Measurements from ENCODE around the gene OLIG1.

Gene OLIG1

GRCh38 chr21:33069994-33070743 is at the start of gene OLIG1:
OLIG1 (plus strand) TSS chr21:33070141; CDS start chr21:33070247, 106 bp downstream.
- H3K9ac ChIP-seq (ENCODE audit: low read depth, low read length) = no peak within 1 kb of the TSS
- H3K9me3 ChIP-seq (ENCODE audit: insufficient read depth, low read depth, low read length) = peaks cover 7% of the 10 kb centered on the region
- peaks cover 26% of the 10 kb centered on the region for H3K4me1 ChIP-seq (ENCODE audit: insufficient read depth, low read length)
- peak within 1 kb of the TSS; percentile 58; the same call in 1 of the 2 replicates for H3K4me3 ChIP-seq (ENCODE audit: low read length)
- H3K36me3 ChIP-seq (ENCODE audit: insufficient read depth, low read depth, low read length) = no peaks in the 10 kb centered on the region
- H3K27me3 ChIP-seq (ENCODE audit: insufficient read depth, low read length) = peaks cover 100% of the 10 kb centered on the region
- H3K27ac ChIP-seq (ENCODE audit: low read length) = no peak within 1 kb of the TSS

- H3K4me3 ChIP-seq (ENCODE audit: low read length) = peak overlapping the region; percentile 49; the same call in 1 of the 2 replicates
- no peaks in the 10 kb centered on the region for H3K36me3 ChIP-seq (ENCODE audit: insufficient read depth, low read depth, low read length)
- H3K4me1 ChIP-seq (ENCODE audit: insufficient read depth, low read length) = no peaks in the 10 kb centered on the region; the same call in 1 of the 2 replicates
- no peak overlapping the region for H3K9ac ChIP-seq (ENCODE audit: low read depth, low read length)
- peaks cover 100% of the 10 kb centered on the region for H3K27me3 ChIP-seq (ENCODE audit: insufficient read depth, low read length)
- H3K27ac ChIP-seq (ENCODE audit: low read length) = no peak overlapping the region
- H3K9me3 ChIP-seq (ENCODE audit: insufficient read depth, low read depth, low read length) = peaks cover 4% of the 10 kb centered on the region; the same call in 1 of the 2 replicates
Observed at GRCh38 chr21:33020558-33021100, 49.3 kb upstream of the OLIG1 start.

GRCh38 chr21:33021150-33021549 is 48.8 kb upstream of the OLIG1 start:
- Histone ChIP-seq H3K27me3 (ENCODE audit: insufficient read depth, low read length) (peaks cover 100% of the 10 kb centered on the region), H3K9me3 (ENCODE audit: insufficient read depth, low read depth, low read length) (peaks cover 4% of the 10 kb centered on the region; the same call in 1 of the 2 replicates), H3K4me1 (ENCODE audit: insufficient read depth, low read length) (no peaks in the 10 kb centered on the region; the same call in 1 of the 2 replicates), H3K27ac (ENCODE audit: low read length) (no peak overlapping the region), H3K4me3 (ENCODE audit: low read length) (no peak overlapping the region), H3K9ac (ENCODE audit: low read depth, low read length) (no peak overlapping the region), H3K36me3 (ENCODE audit: insufficient read depth, low read depth, low read length) (no peaks in the 10 kb centered on the region)

- H3K4me3 ChIP-seq (ENCODE audit: low read length) = no peak overlapping the region
- no peak overlapping the region for H3K9ac ChIP-seq (ENCODE audit: low read depth, low read length)
- H3K9me3 ChIP-seq (ENCODE audit: insufficient read depth, low read depth, low read length) = peaks cover 4% of the 10 kb centered on the region; the same call in 1 of the 2 replicates
- no peaks in the 10 kb centered on the region; the same call in 1 of the 2 replicates for H3K4me1 ChIP-seq (ENCODE audit: insufficient read depth, low read length)
- H3K27me3 ChIP-seq (ENCODE audit: insufficient read depth, low read length) = peaks cover 100% of the 10 kb centered on the region
- H3K36me3 ChIP-seq (ENCODE audit: insufficient read depth, low read depth, low read length) = no peaks in the 10 kb centered on the region
- no peak overlapping the region for H3K27ac ChIP-seq (ENCODE audit: low read length)
Observed at GRCh38 chr21:33021667-33022066, 48.3 kb upstream of the OLIG1 start.

GRCh38 chr21:33022489-33022827 is 47.5 kb upstream of the OLIG1 start:
- no peak overlapping the region for H3K27ac ChIP-seq (ENCODE audit: low read length)
- no peaks in the 10 kb centered on the region; the same call in 1 of the 2 replicates for H3K4me1 ChIP-seq (ENCODE audit: insufficient read depth, low read length)
- peaks cover 4% of the 10 kb centered on the region; the same call in 1 of the 2 replicates for H3K9me3 ChIP-seq (ENCODE audit: insufficient read depth, low read depth, low read length)
- H3K27me3 ChIP-seq (ENCODE audit: insufficient read depth, low read length) = peaks cover 100% of the 10 kb centered on the region
- H3K36me3 ChIP-seq (ENCODE audit: insufficient read depth, low read depth, low read length) = no peaks in the 10 kb centered on the region
- H3K9ac ChIP-seq (ENCODE audit: low read depth, low read length) = no peak overlapping the region
- H3K4me3 ChIP-seq (ENCODE audit: low read length) = peak overlapping the region; percentile 33; the same call in 1 of the 2 replicates

- H3K9ac ChIP-seq (ENCODE audit: low read depth, low read length) = no peak overlapping the region
- no peaks in the 10 kb centered on the region for H3K36me3 ChIP-seq (ENCODE audit: insufficient read depth, low read depth, low read length)
- peaks cover 100% of the 10 kb centered on the region for H3K27me3 ChIP-seq (ENCODE audit: insufficient read depth, low read length)
- H3K4me1 ChIP-seq (ENCODE audit: insufficient read depth, low read length) = no peaks in the 10 kb centered on the region; the same call in 1 of the 2 replicates
- peak overlapping the region; percentile 33; the same call in 1 of the 2 replicates for H3K4me3 ChIP-seq (ENCODE audit: low read length)
- peaks cover 4% of the 10 kb centered on the region; the same call in 1 of the 2 replicates for H3K9me3 ChIP-seq (ENCODE audit: insufficient read depth, low read depth, low read length)
- H3K27ac ChIP-seq (ENCODE audit: low read length) = no peak overlapping the region
Observed at GRCh38 chr21:33022828-33023573, 46.9 kb upstream of the OLIG1 start.

- H3K4me3 ChIP-seq (ENCODE audit: low read length) = peak overlapping the region; percentile 20; the same call in 1 of the 2 replicates
- H3K4me1 ChIP-seq (ENCODE audit: insufficient read depth, low read length) = no peaks in the 10 kb centered on the region; the same call in 1 of the 2 replicates
- H3K36me3 ChIP-seq (ENCODE audit: insufficient read depth, low read depth, low read length) = no peaks in the 10 kb centered on the region
- H3K9me3 ChIP-seq (ENCODE audit: insufficient read depth, low read depth, low read length) = peaks cover 4% of the 10 kb centered on the region; the same call in 1 of the 2 replicates
- H3K27ac ChIP-seq (ENCODE audit: low read length) = no peak overlapping the region
- H3K9ac ChIP-seq (ENCODE audit: low read depth, low read length) = no peak overlapping the region
- H3K27me3 ChIP-seq (ENCODE audit: insufficient read depth, low read length) = peaks cover 100% of the 10 kb centered on the region
Observed at GRCh38 chr21:33023574-33024200, 46.3 kb upstream of the OLIG1 start.

GRCh38 chr21:33024201-33025103 is 45.5 kb upstream of the OLIG1 start:
- Histone ChIP-seq H3K4me1 (ENCODE audit: insufficient read depth, low read length) (peaks cover 5% of the 10 kb centered on the region; the same call in 1 of the 2 replicates), H3K36me3 (ENCODE audit: insufficient read depth, low read depth, low read length) (no peaks in the 10 kb centered on the region), H3K4me3 (ENCODE audit: low read length) (peak overlapping the region; percentile 65; the same call in 1 of the 2 replicates), H3K27ac (ENCODE audit: low read length) (no peak overlapping the region), H3K9me3 (ENCODE audit: insufficient read depth, low read depth, low read length) (peaks cover 4% of the 10 kb centered on the region; the same call in 1 of the 2 replicates), H3K9ac (ENCODE audit: low read depth, low read length) (no peak overlapping the region), H3K27me3 (ENCODE audit: insufficient read depth, low read length) (peaks cover 100% of the 10 kb centered on the region)

GRCh38 chr21:33025106-33025488 is 44.8 kb upstream of the OLIG1 start:
- Histone ChIP-seq H3K9me3 (ENCODE audit: insufficient read depth, low read depth, low read length) (peaks cover 4% of the 10 kb centered on the region; the same call in 1 of the 2 replicates), H3K9ac (ENCODE audit: low read depth, low read length) (peak overlapping the region; percentile 17; the same call in 1 of the 2 replicates), H3K27me3 (ENCODE audit: insufficient read depth, low read length) (peaks cover 100% of the 10 kb centered on the region), H3K27ac (ENCODE audit: low read length) (no peak overlapping the region), H3K4me3 (ENCODE audit: low read length) (peak overlapping the region; percentile 65), H3K4me1 (ENCODE audit: insufficient read depth, low read length) (peaks cover 8% of the 10 kb centered on the region; the same call in 1 of the 2 replicates), H3K36me3 (ENCODE audit: insufficient read depth, low read depth, low read length) (no peaks in the 10 kb centered on the region)

Measured in iPS-20b (cell line).